Chondrocyte (in vitro differentiated cells): ENCODE measurements around the gene GNAQ. TPM values are rescaled to one million over a fixed set of nuclear protein-coding genes. Genes with fewer than 3 reads are reported as not detected.

ENCODE experiments used
- DNase-seq: peaks from one replicate; pipeline ENCODE4 v3.0.0; 2021; ENCODE audit warnings: mixed read lengths, low spot score
- H3K27ac Mint-ChIP-seq: one replicate; pipeline ENCODE4 v1.8.0; 2021; ENCODE audit warnings: mild to moderate bottlenecking, moderate library complexity, mixed read lengths; ENCODE audit not compliant: unreplicated experiment
- H3K27me3 Mint-ChIP-seq: 2 replicates; pipeline ENCODE4 v1.8.0; 2021; ENCODE audit warnings: low read depth, mixed read lengths
- H3K36me3 Mint-ChIP-seq: 2 replicates; pipeline ENCODE4 v1.8.0; 2021; ENCODE audit warnings: low read depth, mixed read lengths
- H3K4me1 Mint-ChIP-seq: 2 replicates; pipeline ENCODE4 v1.8.0; 2021; ENCODE audit warnings: low read depth, mild to moderate bottlenecking, mixed read lengths
- H3K4me3 Mint-ChIP-seq: one replicate; pipeline ENCODE4 v1.8.0; 2021; ENCODE audit warnings: mild to moderate bottlenecking, moderate library complexity, mixed read lengths; ENCODE audit not compliant: unreplicated experiment
- H3K9me3 Mint-ChIP-seq: 2 replicates; pipeline ENCODE4 v1.8.0; 2021; ENCODE audit warnings: low read depth, mixed read lengths
- total RNA-seq: library from RNA; stranded (reverse); gene quantifications from 3 replicates; pipeline ENCODE4 v1.2.1, GENCODE V29; 2021
- TF ChIP-seq, protein P1 (sequence below): fragments of 200-600 bp; sonication (generic); IDR thresholded peaks from 2 replicates; pipeline ENCODE4 v1.5.0; 2021; ENCODE audit warnings: antibody characterized with exemption, mild to moderate bottlenecking, moderate library complexity

The GNAQ gene
- total RNA-seq, 1 donor from 2014 or later, result 87.0 TPM

DNA sequence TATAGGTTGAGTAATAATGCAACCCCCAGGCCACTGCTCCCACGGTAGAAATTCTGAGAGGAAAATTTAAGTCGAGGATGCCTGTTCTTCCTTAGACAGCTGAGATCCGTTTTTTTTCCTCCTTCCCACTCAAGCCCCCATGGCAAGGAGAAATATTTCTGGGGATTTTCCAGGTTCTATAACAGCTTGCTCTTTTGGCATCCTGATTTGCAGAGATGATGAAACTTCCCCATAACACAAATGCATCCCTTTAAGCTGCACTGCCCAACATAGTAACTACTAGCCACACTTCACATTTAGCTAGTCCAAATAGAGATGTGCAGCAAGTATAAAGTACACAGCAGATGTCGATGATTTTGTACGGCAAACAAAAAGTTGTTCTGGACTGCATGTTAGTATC is 351.0 kb downstream of the GNAQ start:
- TF ChIP-seq, protein P1, sequence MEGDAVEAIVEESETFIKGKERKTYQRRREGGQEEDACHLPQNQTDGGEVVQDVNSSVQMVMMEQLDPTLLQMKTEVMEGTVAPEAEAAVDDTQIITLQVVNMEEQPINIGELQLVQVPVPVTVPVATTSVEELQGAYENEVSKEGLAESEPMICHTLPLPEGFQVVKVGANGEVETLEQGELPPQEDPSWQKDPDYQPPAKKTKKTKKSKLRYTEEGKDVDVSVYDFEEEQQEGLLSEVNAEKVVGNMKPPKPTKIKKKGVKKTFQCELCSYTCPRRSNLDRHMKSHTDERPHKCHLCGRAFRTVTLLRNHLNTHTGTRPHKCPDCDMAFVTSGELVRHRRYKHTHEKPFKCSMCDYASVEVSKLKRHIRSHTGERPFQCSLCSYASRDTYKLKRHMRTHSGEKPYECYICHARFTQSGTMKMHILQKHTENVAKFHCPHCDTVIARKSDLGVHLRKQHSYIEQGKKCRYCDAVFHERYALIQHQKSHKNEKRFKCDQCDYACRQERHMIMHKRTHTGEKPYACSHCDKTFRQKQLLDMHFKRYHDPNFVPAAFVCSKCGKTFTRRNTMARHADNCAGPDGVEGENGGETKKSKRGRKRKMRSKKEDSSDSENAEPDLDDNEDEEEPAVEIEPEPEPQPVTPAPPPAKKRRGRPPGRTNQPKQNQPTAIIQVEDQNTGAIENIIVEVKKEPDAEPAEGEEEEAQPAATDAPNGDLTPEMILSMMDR, result no peak
- DNase-seq, result no peak
- H3K36me3 Mint-ChIP-seq, result no peaks in the 10 kb centered on the region
- no peak overlapping the region for H3K27ac Mint-ChIP-seq
- no peaks in the 10 kb centered on the region for H3K9me3 Mint-ChIP-seq
- no peaks in the 10 kb centered on the region for H3K4me1 Mint-ChIP-seq
- no peak overlapping the region for H3K4me3 Mint-ChIP-seq
- H3K27me3 Mint-ChIP-seq, result no peaks in the 10 kb centered on the region

DNA sequence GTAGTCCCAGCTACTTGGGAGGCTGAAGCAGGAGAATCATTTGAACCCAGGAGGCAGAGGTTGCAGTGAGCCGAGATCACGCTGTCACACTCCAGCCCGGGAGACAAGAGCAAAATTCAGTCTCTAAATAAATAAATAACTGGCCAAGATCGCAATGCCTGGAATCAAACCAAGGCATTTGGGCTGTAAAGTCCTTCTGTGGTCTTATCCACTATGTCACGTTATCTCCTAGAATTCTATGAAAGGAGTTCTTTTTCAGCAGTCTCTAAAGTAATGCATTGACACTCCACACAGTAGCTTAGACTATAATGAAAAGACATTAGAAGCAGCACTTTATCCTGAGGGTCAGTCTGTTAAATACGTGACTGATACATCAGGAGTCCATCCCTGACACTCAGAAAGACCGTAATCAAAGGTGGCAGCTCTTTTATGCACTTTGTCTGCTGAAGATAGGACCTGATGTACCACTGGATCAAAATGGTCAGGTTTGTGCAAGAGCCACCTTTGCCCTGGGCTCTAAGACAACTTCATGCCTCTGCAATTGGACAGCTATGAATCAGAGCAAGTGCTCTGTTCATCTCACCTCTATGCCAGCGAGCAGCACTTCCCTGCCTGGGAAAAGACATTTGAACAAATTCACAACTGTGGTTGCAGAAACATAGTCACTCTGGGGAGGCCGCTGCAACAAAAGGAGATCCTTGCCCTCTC is 351.8 kb downstream of the GNAQ start:
- Mint-ChIP-seq H3K9me3 (no peaks in the 10 kb centered on the region), H3K4me1 (no peaks in the 10 kb centered on the region), H3K36me3 (no peaks in the 10 kb centered on the region), H3K27me3 (no peaks in the 10 kb centered on the region), H3K4me3 (no peak overlapping the region), H3K27ac (no peak overlapping the region)
- no peak for DNase-seq
- TF ChIP-seq, protein P1, result no peak

DNA sequence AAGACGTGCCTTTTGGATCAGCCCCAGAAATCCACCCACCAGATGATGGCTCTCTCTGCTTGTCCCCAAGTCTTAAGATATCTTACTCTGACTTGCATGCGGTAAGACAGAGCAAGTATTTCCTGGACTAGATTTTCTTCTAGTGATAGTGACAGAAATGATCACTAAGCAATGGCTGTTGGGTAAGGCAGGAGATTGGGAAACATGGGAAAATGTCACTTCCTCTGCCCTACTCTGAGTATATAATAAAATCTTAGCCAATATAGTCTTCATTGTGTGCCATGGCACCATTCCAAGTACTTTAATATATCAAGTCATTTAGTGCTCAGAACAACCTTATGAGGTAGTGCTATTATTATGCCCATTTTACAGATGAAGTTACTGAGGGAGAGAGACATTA is 352.5 kb downstream of the GNAQ start:
- no peak for DNase-seq
- TF ChIP-seq, protein P1, result no peak
- no peak overlapping the region for H3K27ac Mint-ChIP-seq
- no peak overlapping the region for H3K4me3 Mint-ChIP-seq
- H3K27me3 Mint-ChIP-seq, result no peaks in the 10 kb centered on the region
- no peaks in the 10 kb centered on the region for H3K9me3 Mint-ChIP-seq
- H3K36me3 Mint-ChIP-seq, result no peaks in the 10 kb centered on the region
- H3K4me1 Mint-ChIP-seq, result peaks cover 5% of the 10 kb centered on the region

DNA sequence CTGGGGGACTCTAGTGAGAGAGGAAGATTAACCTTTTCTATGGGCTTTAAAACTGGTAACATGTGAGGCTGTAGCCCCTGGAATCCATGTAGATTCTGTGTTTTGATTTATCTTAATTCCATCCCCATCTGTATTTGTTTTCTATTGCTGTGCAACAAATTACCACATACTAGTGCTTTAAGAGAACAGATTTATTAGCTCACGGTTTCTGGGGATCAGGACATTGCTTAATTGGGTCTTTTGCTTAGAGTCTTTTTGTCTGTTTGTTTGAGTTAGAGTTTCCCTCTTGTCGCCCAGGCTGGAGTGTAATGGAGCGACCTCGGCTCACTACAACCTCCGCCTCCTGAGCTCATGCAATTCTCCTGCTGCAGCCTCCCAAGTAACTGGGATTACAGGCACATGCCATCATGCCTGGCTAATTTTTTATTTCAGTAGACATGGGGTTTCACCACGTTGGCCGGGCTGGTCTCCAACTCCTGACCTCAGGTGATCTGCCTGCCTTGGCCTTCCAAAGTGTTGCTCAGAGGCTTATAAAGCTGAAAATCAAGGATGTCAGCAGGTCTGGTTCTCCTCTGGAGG is 353.6 kb downstream of the GNAQ start:
- H3K27ac Mint-ChIP-seq, result no peak overlapping the region
- no peak overlapping the region for H3K4me3 Mint-ChIP-seq
- H3K4me1 Mint-ChIP-seq, result peaks cover 12% of the 10 kb centered on the region
- TF ChIP-seq, protein P1, result no peak
- DNase-seq, result no peak
- no peaks in the 10 kb centered on the region for H3K36me3 Mint-ChIP-seq
- H3K9me3 Mint-ChIP-seq, result no peaks in the 10 kb centered on the region
- H3K27me3 Mint-ChIP-seq, result no peaks in the 10 kb centered on the region

DNA sequence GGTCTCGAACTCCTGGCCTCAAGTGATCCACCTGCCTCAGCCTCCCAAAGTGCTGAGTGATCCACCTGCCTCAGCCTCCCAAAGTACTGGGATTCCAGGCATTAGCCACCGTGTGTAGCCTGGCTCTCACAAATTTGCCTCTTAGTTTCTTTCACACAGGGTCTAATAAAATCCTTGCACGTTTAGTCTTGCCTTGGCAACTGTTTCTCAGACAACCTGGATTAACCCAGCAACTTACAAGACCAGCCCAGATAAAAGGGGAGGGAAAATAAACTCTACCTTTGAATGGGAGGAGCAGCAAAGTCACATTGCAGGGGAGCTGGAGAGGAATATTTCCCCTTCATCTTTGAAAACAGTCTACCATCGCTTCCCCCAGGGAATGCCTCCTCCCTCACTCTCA is 354.2 kb downstream of the GNAQ start:
- DNase-seq, result no peak
- Mint-ChIP-seq H3K27me3 (no peaks in the 10 kb centered on the region), H3K36me3 (no peaks in the 10 kb centered on the region), H3K27ac (no peak overlapping the region), H3K4me1 (peaks cover 12% of the 10 kb centered on the region), H3K4me3 (no peak overlapping the region), H3K9me3 (no peaks in the 10 kb centered on the region)
- TF ChIP-seq, protein P1, result no peak
